WERI-Rb-1 (cell line): ENCODE measurements around the gene ZNF526.

Experiments
- DNase-seq: peaks from one replicate; pipeline ENCODE4 v3.0.0-alpha.2; 2020
- H3K27ac ChIP-seq: fragments of 250-450 bp; sonication (Bioruptor Pico); 2 replicates; pipeline ENCODE4 v1.5.1; 2020; ENCODE audit warnings: mild to moderate bottlenecking, moderate library complexity
- H3K27me3 ChIP-seq: fragments of 250-450 bp; sonication (Bioruptor Pico); 2 replicates; pipeline ENCODE4 v1.5.1; 2021; ENCODE audit warnings: mild to moderate bottlenecking, low read depth, moderate library complexity; ENCODE audit not compliant: insufficient read depth, severe bottlenecking
- H3K36me3 ChIP-seq: fragments of 250-450 bp; sonication (Bioruptor Pico); 2 replicates; pipeline ENCODE4 v1.5.1; 2020; ENCODE audit warnings: mild to moderate bottlenecking, moderate library complexity
- H3K4me3 ChIP-seq: 2 replicates; pipeline ENCODE4 v1.5.1; 2011; ENCODE audit warnings: low read depth, mild to moderate bottlenecking, control low read depth, low read length
- H3K9me3 ChIP-seq: fragments of 250-450 bp; sonication (Bioruptor Pico); 2 replicates; pipeline ENCODE4 v1.5.1; 2021; ENCODE audit warnings: mild to moderate bottlenecking, moderate library complexity; ENCODE audit not compliant: severe bottlenecking
- CTCF ChIP-seq: IDR thresholded peaks from 2 replicates; pipeline ENCODE4 v1.5.1; 2011; ENCODE audit warnings: low read depth, mild to moderate bottlenecking, control low read depth, inconsistent platforms, low read length

The ZNF526 gene

GRCh38 chr19:42202290-42202880 lies 17.7 kb upstream of the ZNF526 start:
- Histone ChIP-seq H3K9me3 (no peaks in the 10 kb centered on the region), H3K27me3 (no peaks in the 10 kb centered on the region), H3K27ac (no peak overlapping the region), H3K36me3 (peaks cover 88% of the 10 kb centered on the region), H3K4me3 (no peak overlapping the region)
- TF ChIP-seq CTCF: no peak
- no peak for DNase-seq

- DNase-seq: no peak
- no peak for TF ChIP-seq CTCF
- no peak overlapping the region for H3K27ac ChIP-seq
- H3K4me3 ChIP-seq: no peak overlapping the region
- no peaks in the 10 kb centered on the region for H3K27me3 ChIP-seq
- no peaks in the 10 kb centered on the region for H3K9me3 ChIP-seq
- H3K36me3 ChIP-seq: peaks cover 86% of the 10 kb centered on the region
Observed at GRCh38 chr19:42203700-42204099, 16.4 kb upstream of the ZNF526 start.

GRCh38 chr19:42204664-42205063 lies 15.4 kb upstream of the ZNF526 start:
- no peak overlapping the region for H3K4me3 ChIP-seq
- DNase-seq: no peak
- no peak for TF ChIP-seq CTCF
- H3K27me3 ChIP-seq: no peaks in the 10 kb centered on the region
- H3K9me3 ChIP-seq: no peaks in the 10 kb centered on the region
- no peak overlapping the region for H3K27ac ChIP-seq
- H3K36me3 ChIP-seq: peaks cover 86% of the 10 kb centered on the region

GRCh38 chr19:42206871-42207755 lies 13.0 kb upstream of the ZNF526 start:
- no peak for DNase-seq
- Histone ChIP-seq H3K9me3 (no peaks in the 10 kb centered on the region), H3K36me3 (peaks cover 81% of the 10 kb centered on the region), H3K4me3 (no peak overlapping the region), H3K27ac (no peak overlapping the region), H3K27me3 (no peaks in the 10 kb centered on the region)
- TF ChIP-seq CTCF: no peak

GRCh38 chr19:42207767-42208271 lies 12.3 kb upstream of the ZNF526 start:
- TF ChIP-seq CTCF: no peak
- H3K27ac ChIP-seq: no peak overlapping the region
- H3K4me3 ChIP-seq: no peak overlapping the region
- DNase-seq: no peak
- H3K27me3 ChIP-seq: no peaks in the 10 kb centered on the region
- peaks cover 81% of the 10 kb centered on the region for H3K36me3 ChIP-seq
- H3K9me3 ChIP-seq: no peaks in the 10 kb centered on the region
